HepG2 (cell line): ENCODE data around the gene PTPRO. TPM values are rescaled to one million over a fixed set of nuclear protein-coding genes. Genes with fewer than 3 reads are reported as not detected.

ENCODE experiments used
- ATAC-seq: fragments of 200-7000 bp; cut with Tn5 transposase; 3 replicates; pipeline ENCODE4 v1.9.1; 2020; ENCODE audit warnings: mild to moderate bottlenecking, moderate library complexity
- Bru-seq: library from RNA; stranded (reverse); fragments of 400-500 nt; gene quantifications from one replicate; lab custom pipeline; 2021; lab: Mats Ljungman, UMichigan
- BruChase-seq, 2 experiments: library from RNA; stranded (reverse); fragments of 400-500 nt; gene quantifications; one replicate each; lab custom pipeline; 2021; lab: Mats Ljungman, UMichigan
- BruUV-seq: library from RNA; stranded (reverse); fragments of 400-500 nt; replicated peaks from 2 replicates; lab custom pipeline; 2021; lab: Mats Ljungman, UMichigan
- CTCF ChIA-PET: fragments of 300-600 bp; formaldehyde crosslinking; extraction: SDS; loops from one replicate; lab custom pipeline; 2021; ENCODE audit warnings: low total read pairs, inconsistent platforms, low intra/inter-chr PET ratio; lab: Yijun Ruan, JAX
- POLR2A ChIA-PET: fragments of 350-600 bp; sonication (Branson Sonifier 250); formaldehyde crosslinking; loops from one replicate; lab custom pipeline; 2020; ENCODE audit warnings: antibody characterized with exemption, inconsistent platforms; lab: Yijun Ruan, JAX
- DNase-seq: peaks from one replicate; pipeline ENCODE4 v3.0.0-alpha.2; 2015; ENCODE audit warnings: low spot score
- FAIRE-seq: peaks from 3 replicates; lab custom pipeline; 2011; peaks lifted over from hg19 to GRCh38; lab: Jason Lieb, UNC
- H2AFZ ChIP-seq: one replicate; pipeline ENCODE4 v1.6.1; 2011; ENCODE audit warnings: low read length, inconsistent platforms
- H3K27ac ChIP-seq: fragments of 300-600 bp; 3 replicates; pipeline ENCODE4 v1.8.0; 2011; ENCODE audit warnings: mixed run types, mild to moderate bottlenecking, mixed read lengths, low read length, inconsistent platforms; ENCODE audit not compliant: insufficient read depth; ENCODE audit errors: extremely low read length
- H3K27me3 ChIP-seq, 2 experiments: fragments of 200-600 bp in 1 of 2; 2 replicates in 1 of 2; 3 replicates in 1 of 2; pipeline versions ENCODE4 v1.6.0 to v1.8.0; 2011; ENCODE audit warnings: low read length in 2 of 2, mild to moderate bottlenecking in 2 of 2, moderate library complexity in 2 of 2, inconsistent platforms in 1 of 2; ENCODE audit not compliant: insufficient read depth in 2 of 2, control insufficient read depth in 1 of 2
- H3K36me3 ChIP-seq, 2 experiments: fragments of 200-600 bp in 1 of 2; replicated peaks in 1 of 2; 2 replicates in 1 of 2; 3 replicates in 1 of 2; pipeline versions ENCODE4 v1.5.1 to v1.8.0; 2011; ENCODE audit warnings: low read length in 2 of 2, inconsistent platforms in 1 of 2; ENCODE audit not compliant: insufficient read depth in 2 of 2, control insufficient read depth in 1 of 2
- H3K4me1 ChIP-seq: 2 replicates; pipeline ENCODE4 v1.5.1; 2012; ENCODE audit warnings: low read length, inconsistent platforms; ENCODE audit not compliant: insufficient read depth
- H3K4me2 ChIP-seq: 2 replicates; pipeline ENCODE4 v1.6.0; 2011; ENCODE audit warnings: low read depth, low read length, inconsistent platforms
- H3K4me3 ChIP-seq, 3 experiments: fragments of 200-600 bp in 1 of 3; sonication (generic), shearing (Covaris generic) in 1 of 3; replicated peaks in 1 of 3; 2 replicates each; pipeline ENCODE4 v1.5.1; 2011 to 2016; ENCODE audit warnings: low read length in 3 of 3, inconsistent platforms in 2 of 3, low read depth in 2 of 3, mild to moderate bottlenecking in 2 of 3, control low read depth in 1 of 3, mixed read lengths in 1 of 3; ENCODE audit not compliant: insufficient read depth in 1 of 3
- H3K79me2 ChIP-seq: one replicate; pipeline ENCODE4 v1.6.1; 2011; ENCODE audit warnings: low read length, inconsistent platforms; ENCODE audit not compliant: insufficient read depth
- H3K9ac ChIP-seq: 2 replicates; pipeline ENCODE4 v1.6.0; 2011; ENCODE audit warnings: mild to moderate bottlenecking, low read depth, low read length, inconsistent platforms; ENCODE audit not compliant: insufficient read depth
- H3K9me3 ChIP-seq: 2 replicates; pipeline ENCODE4 v1.5.1; 2012; ENCODE audit warnings: mild to moderate bottlenecking, low read length
- H4K20me1 ChIP-seq: 2 replicates; pipeline ENCODE4 v1.6.0; 2011; ENCODE audit warnings: inconsistent platforms, mild to moderate bottlenecking, low read length, moderate library complexity; ENCODE audit not compliant: insufficient read depth
- CCDC6 ChIP-seq: sonication (generic); formaldehyde crosslinking; IDR thresholded peaks from 2 replicates; pipeline ENCODE4 v1.8.1; 2022; ENCODE audit warnings: mild to moderate bottlenecking, missing genetic modification reagents, moderate library complexity
- HNRNPLL ChIP-seq: fragments of 200-400 bp; formaldehyde crosslinking; IDR thresholded peaks from 2 replicates; pipeline ENCODE4 v1.6.1; 2017; ENCODE audit warnings: mild to moderate bottlenecking, low read depth, low read length; ENCODE audit not compliant: poor library complexity, severe bottlenecking
- MBNL3 ChIP-seq: fragments of 250-450 bp; sonication (Bioruptor Pico); conservative IDR thresholded peaks from 2 replicates; pipeline ENCODE4 v1.8.0; 2022; ENCODE audit warnings: mild to moderate bottlenecking, inconsistent platforms
- ZFP91 ChIP-seq: sonication (generic); formaldehyde crosslinking; IDR thresholded peaks from 2 replicates; pipeline ENCODE4 v1.9.0; 2022; ENCODE audit warnings: missing genetic modification reagents, mild to moderate bottlenecking, borderline replicate concordance
- ZNF143 ChIP-seq: sonication (generic); formaldehyde crosslinking; IDR thresholded peaks from 2 replicates; pipeline ENCODE4 v1.4.0; 2020; ENCODE audit warnings: missing genetic modification reagents
- ZNF768 ChIP-seq: sonication (generic); formaldehyde crosslinking; IDR thresholded peaks from 2 replicates; pipeline ENCODE4 v1.4.0; 2020; ENCODE audit warnings: missing genetic modification reagents
- WGBS: methylation state at CpG from one replicate; pipeline ENCODE4 v1.1.6; 2017; ENCODE audit warnings: low lambda C conversion rate; 5-methylcytosine and 5-hydroxymethylcytosine counted together
- in situ Hi-C: cut with HindIII; loops from 2 replicates; pipeline ENCODE4 v1.10.0; 2017; ENCODE audit warnings: low pct_unique_long_range_greater_than_20kb; ENCODE audit not compliant: extremely low pct_ligation_motif_present
- intact Hi-C: fragments of 100-400 bp; cut with micrococcal nuclease; formaldehyde crosslinking; loops from one replicate; pipeline ENCODE4 v1.10.0; 2022; ENCODE audit not compliant: unreplicated experiment
- long read RNA-seq, 2 experiments: library from RNA in 1 of 2; library from polyadenylated mRNA in 1 of 2; stranded (forward) in 1 of 2; unstranded in 1 of 2; transcript quantifications; one replicate each; pipeline ENCODE4 v2.0.0, GENCODE V29; 2019 to 2022
- polyA minus RNA-seq, 3 experiments: library from RNA; depleted of rRNA, polyadenylated mRNA; stranded (reverse); fragments of >200 nt; gene quantifications; 2 replicates each; pipeline ENCODE4 v1.2.3, GENCODE V29; 2011; ENCODE audit warnings: low replicate concordance in 1 of 3
- polyA plus RNA-seq, 8 experiments: library from polyadenylated mRNA; depleted of rRNA in 3 of 8; stranded (reverse) in 7 of 8; unstranded in 1 of 8; fragments of >200 nt; fragmentation: Illumina TruSeq in 4 of 8; extraction: Trizol in 4 of 8; gene quantifications; 2 replicates each; pipeline versions ENCODE4 v1.2.1 to v1.2.3, GENCODE V29; 2011 to 2016; ENCODE audit warnings: low read depth in 4 of 8, missing spikeins in 1 of 8, mixed read lengths in 1 of 8; ENCODE audit not compliant: insufficient read depth in 1 of 8
- total RNA-seq, 5 experiments: library from RNA; depleted of rRNA; stranded (reverse); fragments of >200 nt; fragmentation: Illumina TruSeq; extraction: Trizol; gene quantifications; 2 replicates each; pipeline ENCODE4 v1.2.3, GENCODE V29; 2016; ENCODE audit warnings: low read depth in 1 of 5
- TF ChIP-seq, protein P1 (sequence below): sonication (generic); formaldehyde crosslinking; IDR thresholded peaks from 2 replicates; pipeline ENCODE4 v1.4.0; 2020; ENCODE audit warnings: missing genetic modification reagents
- TF ChIP-seq, protein P2 (sequence below): sonication (generic); formaldehyde crosslinking; IDR thresholded peaks from 2 replicates; pipeline ENCODE4 v1.5.1; 2020; ENCODE audit warnings: mild to moderate bottlenecking, missing genetic modification reagents, moderate library complexity

The PTPRO gene
- total RNA-seq (2016; rRNA removed; fragmentation: Illumina TruSeq; extraction: Trizol) (not detected in 2 replicates), polyA plus RNA-seq (2011; rRNA removed) (0.04 TPM in 1 of 2 replicates, not detected in the other), polyA minus RNA-seq (2011; rRNA and poly(A)+ RNA removed; ENCODE audit: low replicate concordance) (not detected in 2 replicates), Bru-seq, nascent RNA (percentile 0 among the genes with signal in this experiment), BruChase-seq, experiment 1, labeled RNA remaining after a 6-hour chase (percentile 1 among the genes with signal in this experiment), BruChase-seq, experiment 2, labeled RNA remaining after a 2-hour chase (not detected)
- total RNA-seq (2016; cell fraction: cytosol; rRNA removed; fragmentation: Illumina TruSeq; extraction: Trizol; ENCODE audit: low read depth) = not detected in 2 replicates
- 0.11 TPM in 1 of 2 replicates, not detected in the other for total RNA-seq (2016; cell fraction: insoluble cytoplasmic fraction; rRNA removed; fragmentation: Illumina TruSeq; extraction: Trizol)
- not detected in 2 replicates for total RNA-seq (2016; cell fraction: membrane; rRNA removed; fragmentation: Illumina TruSeq; extraction: Trizol)
- total RNA-seq (2016; cell fraction: nucleus; rRNA removed; fragmentation: Illumina TruSeq; extraction: Trizol) = not detected in 2 replicates
- 0.03 TPM in 1 of 2 replicates, not detected in the other for polyA plus RNA-seq (2011; cell fraction: cytosol; rRNA removed)
- 0.03 and 0.09 TPM in 2 replicates for polyA plus RNA-seq (2011; cell fraction: nucleus; rRNA removed)
- polyA plus RNA-seq (2012) = 0.03 and 0.08 TPM in 2 replicates
- not detected in 2 replicates for polyA plus RNA-seq (2016; cell fraction: cytosol; fragmentation: Illumina TruSeq; extraction: Trizol; ENCODE audit: low read depth)
- polyA plus RNA-seq (2016; cell fraction: insoluble cytoplasmic fraction; fragmentation: Illumina TruSeq; extraction: Trizol; ENCODE audit: low read depth) = not detected in 2 replicates
- not detected in 2 replicates for polyA plus RNA-seq (2016; cell fraction: membrane; fragmentation: Illumina TruSeq; extraction: Trizol; ENCODE audit: low read depth)
- 0.39 TPM in 1 of 2 replicates, not detected in the other for polyA plus RNA-seq (2016; cell fraction: nucleus; fragmentation: Illumina TruSeq; extraction: Trizol; ENCODE audit: insufficient read depth, low read depth)
- not detected in 2 replicates for polyA minus RNA-seq (2011; cell fraction: cytosol; rRNA and poly(A)+ RNA removed)
- polyA minus RNA-seq (2011; cell fraction: nucleus; rRNA and poly(A)+ RNA removed) = not detected in 2 replicates
- long read RNA-seq, experiment 1 = 0 reads
- long read RNA-seq, experiment 2 = 0 reads

DNA sequence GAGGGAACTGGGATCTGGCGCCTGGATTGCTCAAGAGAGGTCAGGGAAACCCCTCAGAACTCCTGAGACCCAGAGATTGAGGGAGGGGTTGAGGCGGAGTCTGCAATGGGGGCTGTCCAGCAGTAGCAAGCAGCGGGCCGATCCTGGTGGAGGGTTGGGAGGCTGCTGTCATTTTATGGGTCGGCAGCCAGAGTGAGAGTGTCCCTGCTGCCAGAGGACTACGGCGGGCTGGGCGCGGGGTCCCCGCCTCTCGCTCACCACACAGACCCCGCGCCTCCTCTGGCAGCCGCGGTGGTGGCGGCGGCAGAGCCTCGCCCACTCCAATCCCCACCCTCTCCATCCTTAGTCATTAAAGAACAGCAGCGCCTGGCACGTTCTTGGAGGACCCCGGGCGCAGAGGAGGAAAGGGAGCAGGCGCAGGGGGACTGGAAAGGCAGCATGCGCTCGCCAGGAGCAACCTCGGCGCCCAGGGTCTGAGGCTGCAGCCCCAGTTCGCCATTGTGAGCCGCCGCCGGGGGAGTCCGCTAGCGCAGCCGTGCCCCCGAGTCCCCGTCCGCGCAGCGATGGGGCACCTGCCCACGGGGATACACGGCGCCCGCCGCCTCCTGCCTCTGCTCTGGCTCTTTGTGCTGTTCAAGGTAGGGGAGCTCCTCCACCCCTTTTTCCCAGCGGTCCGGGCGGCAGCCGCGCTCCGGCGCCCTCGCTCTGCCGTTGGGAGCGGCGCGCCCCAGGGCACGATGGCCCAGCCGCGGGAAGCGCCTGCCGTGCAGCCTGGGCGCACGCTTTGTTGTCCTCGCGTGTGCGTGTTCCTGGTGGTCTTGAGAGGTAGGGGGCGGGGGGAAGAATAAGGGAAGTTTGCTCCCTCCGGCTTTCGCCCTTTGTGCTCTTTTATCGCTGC is at the start of gene PTPRO:
TSS of gene PTPRO (plus strand) at position 345 of the 898 bp plus-strand sequence.
- intact Hi-C loops = no loop called here
- H3K4me2 ChIP-seq = peak within 1 kb of the TSS; percentile 67
- H2AFZ ChIP-seq = no peak within 1 kb of the TSS
- peak within 1 kb of the TSS in 2 of 3 experiments; percentile 24 to 57; a peak in 4 of 6 replicates for H3K4me3 ChIP-seq
- DNase-seq (no peak), FAIRE-seq (no peak), ATAC-seq (peak; percentile 95)
- H3K36me3 ChIP-seq = no peaks in the 10 kb centered on the region
- no TSS peak for BruUV-seq
- H3K4me1 ChIP-seq = no peaks in the 10 kb centered on the region
- H3K79me2 ChIP-seq = no peaks in the 10 kb centered on the region
- POLR2A ChIA-PET = no interaction called here
- 12% methylated on average over 12 of the region's 70 CpGs for WGBS
- TF ChIP-seq ZNF768 (no peak), CCDC6 (no peak), ZFP91 (CRISPR knock-in tag) (peak; percentile 35; the same call in 1 of the 2 replicates), MBNL3 (CRISPR knock-in tag) (no peak), ZNF143 (peak; percentile 39; the same call in 1 of the 2 replicates), HNRNPLL (peak; percentile 41)
- TF ChIP-seq, protein P1, sequence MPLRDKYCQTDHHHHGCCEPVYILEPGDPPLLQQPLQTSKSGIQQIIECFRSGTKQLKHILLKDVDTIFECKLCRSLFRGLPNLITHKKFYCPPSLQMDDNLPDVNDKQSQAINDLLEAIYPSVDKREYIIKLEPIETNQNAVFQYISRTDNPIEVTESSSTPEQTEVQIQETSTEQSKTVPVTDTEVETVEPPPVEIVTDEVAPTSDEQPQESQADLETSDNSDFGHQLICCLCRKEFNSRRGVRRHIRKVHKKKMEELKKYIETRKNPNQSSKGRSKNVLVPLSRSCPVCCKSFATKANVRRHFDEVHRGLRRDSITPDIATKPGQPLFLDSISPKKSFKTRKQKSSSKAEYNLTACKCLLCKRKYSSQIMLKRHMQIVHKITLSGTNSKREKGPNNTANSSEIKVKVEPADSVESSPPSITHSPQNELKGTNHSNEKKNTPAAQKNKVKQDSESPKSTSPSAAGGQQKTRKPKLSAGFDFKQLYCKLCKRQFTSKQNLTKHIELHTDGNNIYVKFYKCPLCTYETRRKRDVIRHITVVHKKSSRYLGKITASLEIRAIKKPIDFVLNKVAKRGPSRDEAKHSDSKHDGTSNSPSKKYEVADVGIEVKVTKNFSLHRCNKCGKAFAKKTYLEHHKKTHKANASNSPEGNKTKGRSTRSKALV (CRISPR knock-in tag) = peak; percentile 98
- TF ChIP-seq, protein P2, sequence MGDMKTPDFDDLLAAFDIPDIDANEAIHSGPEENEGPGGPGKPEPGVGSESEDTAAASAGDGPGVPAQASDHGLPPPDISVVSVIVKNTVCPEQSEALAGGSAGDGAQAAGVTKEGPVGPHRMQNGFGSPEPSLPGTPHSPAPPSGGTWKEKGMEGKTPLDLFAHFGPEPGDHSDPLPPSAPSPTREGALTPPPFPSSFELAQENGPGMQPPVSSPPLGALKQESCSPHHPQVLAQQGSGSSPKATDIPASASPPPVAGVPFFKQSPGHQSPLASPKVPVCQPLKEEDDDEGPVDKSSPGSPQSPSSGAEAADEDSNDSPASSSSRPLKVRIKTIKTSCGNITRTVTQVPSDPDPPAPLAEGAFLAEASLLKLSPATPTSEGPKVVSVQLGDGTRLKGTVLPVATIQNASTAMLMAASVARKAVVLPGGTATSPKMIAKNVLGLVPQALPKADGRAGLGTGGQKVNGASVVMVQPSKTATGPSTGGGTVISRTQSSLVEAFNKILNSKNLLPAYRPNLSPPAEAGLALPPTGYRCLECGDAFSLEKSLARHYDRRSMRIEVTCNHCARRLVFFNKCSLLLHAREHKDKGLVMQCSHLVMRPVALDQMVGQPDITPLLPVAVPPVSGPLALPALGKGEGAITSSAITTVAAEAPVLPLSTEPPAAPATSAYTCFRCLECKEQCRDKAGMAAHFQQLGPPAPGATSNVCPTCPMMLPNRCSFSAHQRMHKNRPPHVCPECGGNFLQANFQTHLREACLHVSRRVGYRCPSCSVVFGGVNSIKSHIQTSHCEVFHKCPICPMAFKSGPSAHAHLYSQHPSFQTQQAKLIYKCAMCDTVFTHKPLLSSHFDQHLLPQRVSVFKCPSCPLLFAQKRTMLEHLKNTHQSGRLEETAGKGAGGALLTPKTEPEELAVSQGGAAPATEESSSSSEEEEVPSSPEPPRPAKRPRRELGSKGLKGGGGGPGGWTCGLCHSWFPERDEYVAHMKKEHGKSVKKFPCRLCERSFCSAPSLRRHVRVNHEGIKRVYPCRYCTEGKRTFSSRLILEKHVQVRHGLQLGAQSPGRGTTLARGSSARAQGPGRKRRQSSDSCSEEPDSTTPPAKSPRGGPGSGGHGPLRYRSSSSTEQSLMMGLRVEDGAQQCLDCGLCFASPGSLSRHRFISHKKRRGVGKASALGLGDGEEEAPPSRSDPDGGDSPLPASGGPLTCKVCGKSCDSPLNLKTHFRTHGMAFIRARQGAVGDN (CRISPR knock-in tag) = peak; percentile 53
- in situ Hi-C loops = no loop called here
- no peaks in the 10 kb centered on the region for H4K20me1 ChIP-seq
- H3K9ac ChIP-seq = no peak within 1 kb of the TSS
- peaks cover 1 to 11% of the 10 kb centered on the region in 2 experiments; a peak in 3 of 5 replicates for H3K27me3 ChIP-seq
- CTCF ChIA-PET = no interaction called here
- no peaks in the 10 kb centered on the region for H3K9me3 ChIP-seq
- H3K27ac ChIP-seq = no peak within 1 kb of the TSS
